A673 (cell line): Measurements from ENCODE around the gene BTBD9. TPM values are rescaled to one million over a fixed set of nuclear protein-coding genes. Genes with fewer than 3 reads are reported as not detected.

ENCODE experiments used
- BruUV-seq: library from RNA; stranded (reverse); fragments of 400-500 nt; replicated peaks from 2 replicates; lab custom pipeline; 2021; lab: Mats Ljungman, UMichigan
- CTCF ChIA-PET: fragments of 300-600 bp; sonication (Branson Sonifier 250); formaldehyde crosslinking; loops from one replicate; lab custom pipeline; 2022; ENCODE audit warnings: antibody characterized with exemption; lab: Charles Lee
- POLR2A ChIA-PET: fragments of 300-600 bp; sonication (Branson Sonifier 250); formaldehyde crosslinking; loops from one replicate; lab custom pipeline; 2022; ENCODE audit warnings: antibody characterized with exemption; ENCODE audit not compliant: low non-redundant PET; lab: Charles Lee
- DNase-seq: peaks from one replicate; pipeline ENCODE4 v3.0.0-alpha.2; 2015; ENCODE audit warnings: low spot score
- H3K27ac ChIP-seq: fragments of 200-600 bp; sonication (generic); 2 replicates; pipeline ENCODE4 v1.5.1; 2016; ENCODE audit warnings: mixed run types, low read depth, mild to moderate bottlenecking, mixed read lengths, antibody characterized with exemption, low read length; ENCODE audit not compliant: poor library complexity, severe bottlenecking
- H3K27me3 ChIP-seq: fragments of 200-600 bp; sonication (generic); replicated peaks from 2 replicates; pipeline ENCODE4 v1.6.1; 2017; ENCODE audit warnings: mixed run types, low read depth, mild to moderate bottlenecking, mixed read lengths, antibody characterized with exemption, low read length; ENCODE audit not compliant: insufficient read depth, poor library complexity
- H3K36me3 ChIP-seq: fragments of 200-600 bp; sonication (generic); 2 replicates; pipeline ENCODE4 v1.6.1; 2016; ENCODE audit warnings: mixed run types, mild to moderate bottlenecking, mixed read lengths, antibody characterized with exemption, low read length; ENCODE audit not compliant: insufficient read depth, poor library complexity, severe bottlenecking
- H3K4me1 ChIP-seq: fragments of 200-600 bp; sonication (generic); 2 replicates; pipeline ENCODE4 v1.6.1; 2017; ENCODE audit warnings: mixed run types, mild to moderate bottlenecking, mixed read lengths, antibody characterized with exemption, low read length; ENCODE audit not compliant: insufficient read depth, poor library complexity, severe bottlenecking
- H3K4me3 ChIP-seq: fragments of 200-600 bp; sonication (generic); 2 replicates; pipeline ENCODE4 v1.5.1; 2016; ENCODE audit warnings: low read depth, mixed run types, mild to moderate bottlenecking, mixed read lengths, low read length; ENCODE audit not compliant: poor library complexity, severe bottlenecking
- H3K9me3 ChIP-seq: fragments of 200-600 bp; sonication (generic); 2 replicates; pipeline ENCODE4 v1.6.1; 2016; ENCODE audit warnings: mixed run types, low read depth, mild to moderate bottlenecking, mixed read lengths, antibody characterized with exemption, low read length; ENCODE audit not compliant: poor library complexity, severe bottlenecking
- CTCF ChIP-seq: fragments of 300-800, 200-600 bp; sonication (generic); conservative IDR thresholded peaks from 2 replicates; pipeline ENCODE4 v1.5.1; 2017; ENCODE audit warnings: low read depth, mild to moderate bottlenecking, antibody characterized with exemption, low read length, moderate library complexity, mixed read lengths
- EZH2 ChIP-seq: fragments of 200-600 bp; sonication (generic); IDR thresholded peaks from 2 replicates; pipeline ENCODE4 v1.6.1; 2017; ENCODE audit warnings: borderline replicate concordance, low read depth, mild to moderate bottlenecking, mixed read lengths, antibody characterized with exemption, low read length; ENCODE audit not compliant: poor library complexity, severe bottlenecking
- intact Hi-C: fragments of 100-400 bp; cut with micrococcal nuclease; formaldehyde crosslinking; loops from one replicate; pipeline ENCODE4 v1.10.0; 2022; ENCODE audit not compliant: unreplicated experiment
- total RNA-seq: library from RNA; stranded (reverse); gene quantifications from 2 replicates; pipeline ENCODE4 v1.2.3, GENCODE V29; 2021

The BTBD9 gene
- total RNA-seq, 1 experiment from 2014 or later: 8.0 TPM

GRCh38 chr6:38554700-38555413 lies 84.9 kb downstream of the BTBD9 start:
- CTCF ChIA-PET: interaction anchor here (0.6 kb wide), 1 partner anchor 453 kb away, joined by 13 read pairs; no protein-coding TSS in a partner anchor
- Histone ChIP-seq H3K27me3 (no peaks in the 10 kb centered on the region), H3K9me3 (no peaks in the 10 kb centered on the region), H3K36me3 (no peaks in the 10 kb centered on the region), H3K4me1 (no peaks in the 10 kb centered on the region), H3K27ac (no peak overlapping the region), H3K4me3 (no peak overlapping the region)
- TF ChIP-seq EZH2 (no peak), CTCF (no peak)
- intact Hi-C loops: no loop called here
- POLR2A ChIA-PET: interaction anchor here (0.7 kb wide), 1 partner anchor 14 kb away, joined by 6 read pairs; no protein-coding TSS in a partner anchor
- DNase-seq: peak; percentile 17
- no TSS peak for BruUV-seq

GRCh38 chr6:38554014-38554413 lies 85.7 kb downstream of the BTBD9 start:
- no peaks in the 10 kb centered on the region for H3K36me3 ChIP-seq
- intact Hi-C loops: no loop called here
- TF ChIP-seq CTCF (no peak), EZH2 (no peak)
- no peak overlapping the region for H3K27ac ChIP-seq
- BruUV-seq: no TSS peak
- no peak overlapping the region for H3K4me3 ChIP-seq
- DNase-seq: no peak
- no peaks in the 10 kb centered on the region for H3K27me3 ChIP-seq
- ChIA-PET POLR2A (interaction anchor here (0.7 kb wide), 1 partner anchor 13 kb away, joined by 6 read pairs; no protein-coding TSS in a partner anchor), CTCF (no interaction called here)
- H3K4me1 ChIP-seq: no peaks in the 10 kb centered on the region
- no peaks in the 10 kb centered on the region for H3K9me3 ChIP-seq

DNA sequence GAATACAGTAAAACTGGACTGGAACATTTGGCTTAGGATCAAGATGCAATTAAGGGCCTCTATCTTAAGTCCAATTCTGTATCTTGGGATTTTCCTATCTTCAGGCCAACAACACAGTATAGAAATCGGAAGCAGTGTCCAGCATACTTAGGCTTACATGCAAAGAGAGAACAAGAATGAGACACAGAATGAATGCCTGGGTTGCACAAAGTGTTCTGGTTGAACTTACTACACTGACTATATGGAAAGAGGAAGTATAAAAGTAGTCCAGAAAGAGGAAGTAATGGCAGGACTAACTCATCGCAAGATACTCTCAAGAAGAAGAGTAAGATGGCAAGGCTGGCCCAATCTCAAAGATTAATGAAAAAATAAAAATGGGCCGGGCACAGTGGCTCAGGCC lies 87.6 kb downstream of the BTBD9 start:
- no peaks in the 10 kb centered on the region for H3K36me3 ChIP-seq
- TF ChIP-seq EZH2 (no peak), CTCF (no peak)
- no peaks in the 10 kb centered on the region for H3K9me3 ChIP-seq
- POLR2A ChIA-PET: no interaction called here
- no peaks in the 10 kb centered on the region for H3K4me1 ChIP-seq
- BruUV-seq: no TSS peak
- no peaks in the 10 kb centered on the region for H3K27me3 ChIP-seq
- no peak overlapping the region for H3K27ac ChIP-seq
- H3K4me3 ChIP-seq: no peak overlapping the region
- intact Hi-C loops: no loop called here
- no peak for DNase-seq
- CTCF ChIA-PET: no interaction called here
